Measurements from ENCODE around the gene INVS.

The INVS gene

GRCh38 chr9:100341889-100342288, 242.8 kb downstream of the INVS start:
- no peak for DNase-seq

DNA sequence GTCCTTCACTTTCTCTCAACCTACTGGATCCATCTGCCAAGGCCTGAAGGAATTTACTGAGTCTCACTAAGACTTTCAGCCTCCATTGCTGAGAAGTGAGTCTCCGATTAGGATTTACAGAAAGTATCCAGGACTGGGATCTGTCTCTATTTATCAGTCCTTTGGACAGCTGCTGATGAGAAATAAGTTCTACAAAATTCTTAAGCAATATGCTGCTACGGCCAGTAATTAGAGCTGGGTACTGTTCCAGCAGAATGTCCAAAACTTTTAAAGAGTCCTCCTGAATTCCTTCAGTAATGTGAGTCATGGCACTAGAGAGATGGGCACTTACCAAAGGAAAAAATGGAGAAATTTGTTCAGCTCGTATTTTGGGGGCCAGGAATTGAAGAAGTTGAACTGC, 247.8 kb downstream of the INVS start:
- no peak for DNase-seq

GRCh38 chr9:100350188-100350587, 251.1 kb downstream of the INVS start:
- no peak for DNase-seq
